Brain microvascular endothelial cell (primary cell): ENCODE results near the gene FLNA.
A peak's percentile ranks its signal among the peaks of the same experiment; 100 is the strongest.

Experiments
- DNase-seq: peaks from one replicate; pipeline ENCODE4 v3.0.0-alpha.2; 2020
- H3K27ac ChIP-seq: fragments of 250-450 bp; sonication (Bioruptor Pico); 2 replicates; pipeline ENCODE4 v1.5.1; 2020; ENCODE audit warnings: mild to moderate bottlenecking, moderate library complexity
- H3K27me3 ChIP-seq: fragments of 250-450 bp; sonication (Bioruptor Pico); replicated peaks from 2 replicates; pipeline ENCODE4 v1.5.1; 2020; ENCODE audit warnings: mild to moderate bottlenecking
- H3K36me3 ChIP-seq: fragments of 250-450 bp; sonication (Bioruptor Pico); replicated peaks from 2 replicates; pipeline ENCODE4 v1.5.1; 2020; ENCODE audit warnings: mild to moderate bottlenecking
- H3K4me3 ChIP-seq: 2 replicates; pipeline ENCODE4 v1.5.1; 2011; ENCODE audit warnings: low read depth, mild to moderate bottlenecking, control low read depth, low read length, moderate library complexity
- in situ Hi-C: cut with HindIII; loops from 2 replicates; pipeline ENCODE4 v1.10.0; 2017; ENCODE audit warnings: low sequenced_read_pairs, low pct_ligation_motif_present
- TF ChIP-seq, protein P1 (sequence below): IDR thresholded peaks from 2 replicates; pipeline ENCODE4 v1.5.1; 2011; ENCODE audit warnings: low read depth, mild to moderate bottlenecking, moderate library complexity, low read length, control low read depth, inconsistent platforms; ENCODE audit errors: missing control alignments

The FLNA gene

GRCh38 chrX:154327038-154327820 lies 47.2 kb downstream of the FLNA start:
- DNase-seq, result no peak
- no peaks in the 10 kb centered on the region for H3K36me3 ChIP-seq
- H3K27ac ChIP-seq, result no peak overlapping the region
- peaks cover 7% of the 10 kb centered on the region for H3K27me3 ChIP-seq
- TF ChIP-seq, protein P1, sequence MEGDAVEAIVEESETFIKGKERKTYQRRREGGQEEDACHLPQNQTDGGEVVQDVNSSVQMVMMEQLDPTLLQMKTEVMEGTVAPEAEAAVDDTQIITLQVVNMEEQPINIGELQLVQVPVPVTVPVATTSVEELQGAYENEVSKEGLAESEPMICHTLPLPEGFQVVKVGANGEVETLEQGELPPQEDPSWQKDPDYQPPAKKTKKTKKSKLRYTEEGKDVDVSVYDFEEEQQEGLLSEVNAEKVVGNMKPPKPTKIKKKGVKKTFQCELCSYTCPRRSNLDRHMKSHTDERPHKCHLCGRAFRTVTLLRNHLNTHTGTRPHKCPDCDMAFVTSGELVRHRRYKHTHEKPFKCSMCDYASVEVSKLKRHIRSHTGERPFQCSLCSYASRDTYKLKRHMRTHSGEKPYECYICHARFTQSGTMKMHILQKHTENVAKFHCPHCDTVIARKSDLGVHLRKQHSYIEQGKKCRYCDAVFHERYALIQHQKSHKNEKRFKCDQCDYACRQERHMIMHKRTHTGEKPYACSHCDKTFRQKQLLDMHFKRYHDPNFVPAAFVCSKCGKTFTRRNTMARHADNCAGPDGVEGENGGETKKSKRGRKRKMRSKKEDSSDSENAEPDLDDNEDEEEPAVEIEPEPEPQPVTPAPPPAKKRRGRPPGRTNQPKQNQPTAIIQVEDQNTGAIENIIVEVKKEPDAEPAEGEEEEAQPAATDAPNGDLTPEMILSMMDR, result no peak
- no peak overlapping the region for H3K4me3 ChIP-seq
- in situ Hi-C loops, result no loop called here

DNA sequence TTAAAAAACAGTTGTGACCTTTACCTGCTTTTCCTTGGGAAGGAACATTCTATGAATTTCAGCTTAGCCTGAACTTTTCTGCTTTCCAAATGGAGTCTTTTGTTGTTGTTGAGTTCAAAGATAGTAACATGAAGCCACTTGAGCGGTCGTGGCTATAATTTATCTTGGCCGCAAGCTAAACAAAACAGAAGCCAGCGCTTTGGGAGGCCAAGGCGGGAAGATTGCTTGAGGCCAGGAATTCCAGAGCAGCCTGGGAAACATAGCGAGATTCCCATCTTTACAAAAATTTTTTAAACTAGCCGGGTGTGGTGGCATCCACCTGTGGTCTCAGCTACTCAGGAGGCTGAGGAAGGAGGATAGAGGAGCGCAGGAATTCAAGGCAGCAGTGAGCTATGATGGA lies 48.9 kb downstream of the FLNA start:
- no peak overlapping the region for H3K27ac ChIP-seq
- H3K36me3 ChIP-seq, result no peaks in the 10 kb centered on the region
- H3K4me3 ChIP-seq, result no peak overlapping the region
- in situ Hi-C loops, result no loop called here
- DNase-seq, result peak; percentile 34
- H3K27me3 ChIP-seq, result peaks cover 7% of the 10 kb centered on the region
- TF ChIP-seq, protein P1, result no peak

- peaks cover 7% of the 10 kb centered on the region for H3K27me3 ChIP-seq
- DNase-seq, result no peak
- no peak overlapping the region for H3K4me3 ChIP-seq
- H3K27ac ChIP-seq, result no peak overlapping the region
- H3K36me3 ChIP-seq, result no peaks in the 10 kb centered on the region
- in situ Hi-C loops, result no loop called here
- TF ChIP-seq, protein P1, result no peak
Observed at GRCh38 chrX:154323537-154323936, 50.9 kb downstream of the FLNA start.

- Histone ChIP-seq H3K36me3 (no peaks in the 10 kb centered on the region), H3K27me3 (peaks cover 7% of the 10 kb centered on the region), H3K27ac (no peak overlapping the region), H3K4me3 (no peak overlapping the region)
- TF ChIP-seq, protein P1, result no peak
- no peak for DNase-seq
- in situ Hi-C loops, result no loop called here
Observed at GRCh38 chrX:154322890-154323289, 51.5 kb downstream of the FLNA start.

- Histone ChIP-seq H3K36me3 (no peaks in the 10 kb centered on the region), H3K4me3 (no peak overlapping the region), H3K27ac (no peak overlapping the region), H3K27me3 (peaks cover 7% of the 10 kb centered on the region)
- TF ChIP-seq, protein P1, result no peak
- in situ Hi-C loops, result no loop called here
- DNase-seq, result no peak
Observed at GRCh38 chrX:154321594-154321993, 52.8 kb downstream of the FLNA start.

GRCh38 chrX:154321152-154321551 lies 53.3 kb downstream of the FLNA start:
- Histone ChIP-seq H3K36me3 (no peaks in the 10 kb centered on the region), H3K4me3 (no peak overlapping the region), H3K27ac (no peak overlapping the region), H3K27me3 (peaks cover 7% of the 10 kb centered on the region)
- in situ Hi-C loops, result no loop called here
- no peak for DNase-seq
- TF ChIP-seq, protein P1, result no peak
